Measurements from ENCODE around the gene TRMT10A. TPM values are rescaled to one million over a fixed set of nuclear protein-coding genes. Genes with fewer than 3 reads are reported as not detected.

Gene TRMT10A
- total and polyA plus RNA-seq, 2 experiments from 2014 or later: 5.3 to 6.3 TPM

- no peaks in the 10 kb centered on the region for H3K9me3 ChIP-seq (ENCODE audit: low read depth)
- no peak for TF ChIP-seq EZH2 (IDR thresholded peaks at IDR 0.05; ENCODE audit: insufficient read depth, poor library complexity, severe bottlenecking)
- TF ChIP-seq EZH2phosphoT487 (IDR thresholded peaks at IDR 0.05; ENCODE audit: insufficient read depth, low read depth): no peak
- H3K36me3 ChIP-seq (ENCODE audit: low read depth): no peaks in the 10 kb centered on the region
- in situ Hi-C loops (cut with MboI): no loop called here
- H3K9ac ChIP-seq: no peak overlapping the region
- no peaks in the 10 kb centered on the region for H3K4me1 ChIP-seq (ENCODE audit: insufficient read depth)
- no peak overlapping the region for H3K4me2 ChIP-seq (ENCODE audit: unreplicated experiment)
- WGBS, 2 experiments (ENCODE audit: low coverage in 1 of 2, low lambda C conversion rate in 2 of 2, missing lambda C conversion rate in 2 of 2): 61 to 65% methylated on average over 6 of the region's 6 CpGs
- H3F3A ChIP-seq (ENCODE audit: insufficient read depth): no peaks in the 10 kb centered on the region
- no peaks in the 10 kb centered on the region for H3K27me3 ChIP-seq (replicated peaks; ENCODE audit: insufficient read depth)
- no peaks in the 10 kb centered on the region for H3K9me2 ChIP-seq (ENCODE audit: insufficient read depth)
- no peak overlapping the region for H3K4me3 ChIP-seq
- peak; percentile 12 for DNase-seq
- H3K79me2 ChIP-seq (ENCODE audit: insufficient read depth): no peaks in the 10 kb centered on the region
- no peak overlapping the region for H2AFZ ChIP-seq
- no peak overlapping the region for H3K27ac ChIP-seq
- no peaks in the 10 kb centered on the region for H4K20me1 ChIP-seq (ENCODE audit: insufficient read depth)
Measured at GRCh38 chr4:99572527-99573240, 8.8 kb upstream of the TRMT10A start.

GRCh38 chr4:99571883-99572282 is 8.0 kb upstream of the TRMT10A start:
- TF ChIP-seq EZH2 (IDR thresholded peaks at IDR 0.05; ENCODE audit: insufficient read depth, poor library complexity, severe bottlenecking): no peak
- no peak for TF ChIP-seq EZH2phosphoT487 (IDR thresholded peaks at IDR 0.05; ENCODE audit: insufficient read depth, low read depth)
- Histone ChIP-seq H3K27ac (no peak overlapping the region), H3K9me3 (ENCODE audit: low read depth) (no peaks in the 10 kb centered on the region), H3K79me2 (ENCODE audit: insufficient read depth) (no peaks in the 10 kb centered on the region), H3K9ac (no peak overlapping the region), H2AFZ (no peak overlapping the region), H3K4me1 (ENCODE audit: insufficient read depth) (no peaks in the 10 kb centered on the region), H3K27me3 (replicated peaks; ENCODE audit: insufficient read depth) (no peaks in the 10 kb centered on the region), H3K4me3 (no peak overlapping the region), H3F3A (ENCODE audit: insufficient read depth) (no peaks in the 10 kb centered on the region), H3K4me2 (ENCODE audit: unreplicated experiment) (no peak overlapping the region), H3K36me3 (ENCODE audit: low read depth) (no peaks in the 10 kb centered on the region), H4K20me1 (ENCODE audit: insufficient read depth) (no peaks in the 10 kb centered on the region), H3K9me2 (ENCODE audit: insufficient read depth) (no peaks in the 10 kb centered on the region)
- DNase-seq: no peak
- in situ Hi-C loops (cut with MboI): no loop called here
- 13 to 33% methylated on average over 1 of the region's 1 CpG for WGBS, 2 experiments (ENCODE audit: low coverage in 1 of 2, low lambda C conversion rate in 2 of 2, missing lambda C conversion rate in 2 of 2)

GRCh38 chr4:99564921-99565320 is 1.1 kb upstream of the TRMT10A start:
- TF ChIP-seq EZH2phosphoT487 (IDR thresholded peaks at IDR 0.05; ENCODE audit: insufficient read depth, low read depth): no peak
- TF ChIP-seq EZH2 (IDR thresholded peaks at IDR 0.05; ENCODE audit: insufficient read depth, poor library complexity, severe bottlenecking): no peak
- peak overlapping the region; percentile 94 for H3K4me2 ChIP-seq (ENCODE audit: unreplicated experiment)
- in situ Hi-C loops (cut with MboI): no loop called here
- H3K27ac ChIP-seq: no peak overlapping the region
- 0 out of 2 replicates have a peak, but pooled peaks cover 3% of the 10 kb centered on the region for H3K4me1 ChIP-seq (ENCODE audit: insufficient read depth)
- H2AFZ ChIP-seq: peak overlapping the region; percentile 98
- no peak for DNase-seq
- H3K27me3 ChIP-seq (replicated peaks; ENCODE audit: insufficient read depth): no peaks in the 10 kb centered on the region
- H3K4me3 ChIP-seq: no peak overlapping the region
- no peaks in the 10 kb centered on the region for H4K20me1 ChIP-seq (ENCODE audit: insufficient read depth)
- H3F3A ChIP-seq (ENCODE audit: insufficient read depth): peaks cover 16% of the 10 kb centered on the region
- H3K79me2 ChIP-seq (ENCODE audit: insufficient read depth): no peaks in the 10 kb centered on the region
- no peak overlapping the region for H3K9ac ChIP-seq
- no peaks in the 10 kb centered on the region for H3K36me3 ChIP-seq (ENCODE audit: low read depth)
- H3K9me3 ChIP-seq (ENCODE audit: low read depth): no peaks in the 10 kb centered on the region
- no peaks in the 10 kb centered on the region for H3K9me2 ChIP-seq (ENCODE audit: insufficient read depth)

GRCh38 chr4:99552872-99553271 is 11.0 kb downstream of the TRMT10A start:
- no peak overlapping the region for H3K4me3 ChIP-seq
- no peaks in the 10 kb centered on the region for H3K27me3 ChIP-seq (replicated peaks; ENCODE audit: insufficient read depth)
- 96 to 98% methylated on average over 2 of the region's 2 CpGs for whole genome bisulfite sequencing, 2 experiments (ENCODE audit: low coverage in 1 of 2, low lambda C conversion rate in 2 of 2, missing lambda C conversion rate in 2 of 2)
- no peak overlapping the region for H3K4me2 ChIP-seq (ENCODE audit: unreplicated experiment)
- no peak overlapping the region for H3K9ac ChIP-seq
- in situ Hi-C loops (cut with MboI): no loop called here
- H3K27ac ChIP-seq: no peak overlapping the region
- no peaks in the 10 kb centered on the region for H3F3A ChIP-seq (ENCODE audit: insufficient read depth)
- no peak for TF ChIP-seq EZH2phosphoT487 (IDR thresholded peaks at IDR 0.05; ENCODE audit: insufficient read depth, low read depth)
- TF ChIP-seq EZH2 (IDR thresholded peaks at IDR 0.05; ENCODE audit: insufficient read depth, poor library complexity, severe bottlenecking): no peak
- H3K79me2 ChIP-seq (ENCODE audit: insufficient read depth): no peaks in the 10 kb centered on the region
- no peak for DNase-seq
- no peak overlapping the region for H2AFZ ChIP-seq
- H4K20me1 ChIP-seq (ENCODE audit: insufficient read depth): no peaks in the 10 kb centered on the region
- H3K4me1 ChIP-seq (ENCODE audit: insufficient read depth): no peaks in the 10 kb centered on the region
- H3K9me3 ChIP-seq (ENCODE audit: low read depth): no peaks in the 10 kb centered on the region
- H3K9me2 ChIP-seq (ENCODE audit: insufficient read depth): no peaks in the 10 kb centered on the region
- H3K36me3 ChIP-seq (ENCODE audit: low read depth): no peaks in the 10 kb centered on the region

Data from GM23248 (cell line).